Suprapubic skin (tissue), 3 donors: ENCODE measurements around the gene MEF2C.
"Not testable (repeated sequence)": the region's sequence is repeated elsewhere in the genome, so short reads cannot be mapped to it uniquely, and the experiment has no call there.

Experiments
- CTCF ChIP-seq, 2 donors: fragments of 200-600 bp in 1 of 2; fragments of 450-650 bp in 1 of 2; sonication (generic) in 1 of 2; IDR thresholded peaks; one replicate each; pipeline ENCODE4 v1.5.1; 2016 to 2019; ENCODE audit warnings: antibody characterized with exemption in 2 of 2, mild to moderate bottlenecking in 1 of 2, moderate library complexity in 1 of 2
- POLR2AphosphoS5 ChIP-seq, 3 donors: sonication (generic); formaldehyde crosslinking; IDR thresholded peaks; one replicate each; pipeline ENCODE4 v1.6.1; 2017; ENCODE audit warnings: antibody characterized with exemption in 3 of 3

DNA sequence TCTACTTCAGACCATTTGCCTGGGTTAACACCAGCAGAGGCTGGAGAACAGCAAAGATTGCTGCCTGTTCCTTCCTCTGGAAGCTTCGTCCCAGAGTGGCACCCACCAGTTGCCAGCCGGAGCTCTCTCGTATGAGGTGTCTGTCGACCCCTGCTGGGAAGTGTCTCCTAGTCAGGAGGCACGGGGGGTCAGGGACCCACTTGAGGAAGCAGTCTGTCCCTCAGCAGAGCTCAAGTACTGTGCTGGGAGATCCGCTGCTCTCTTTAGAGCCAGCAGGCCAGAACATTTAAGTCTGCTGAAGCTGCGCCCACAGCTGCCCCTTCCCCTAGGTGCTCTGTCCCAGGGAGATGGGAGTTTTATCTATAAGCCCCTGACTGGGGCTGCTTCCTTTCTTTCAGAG, 84.1 kb downstream of the MEF2C start:
- not testable (repeated sequence) for TF ChIP-seq POLR2AphosphoS5, CTCF (IDR thresholded peaks at IDR 0.05)
